ENCODE measurements around the gene RND3.

The RND3 gene

DNA sequence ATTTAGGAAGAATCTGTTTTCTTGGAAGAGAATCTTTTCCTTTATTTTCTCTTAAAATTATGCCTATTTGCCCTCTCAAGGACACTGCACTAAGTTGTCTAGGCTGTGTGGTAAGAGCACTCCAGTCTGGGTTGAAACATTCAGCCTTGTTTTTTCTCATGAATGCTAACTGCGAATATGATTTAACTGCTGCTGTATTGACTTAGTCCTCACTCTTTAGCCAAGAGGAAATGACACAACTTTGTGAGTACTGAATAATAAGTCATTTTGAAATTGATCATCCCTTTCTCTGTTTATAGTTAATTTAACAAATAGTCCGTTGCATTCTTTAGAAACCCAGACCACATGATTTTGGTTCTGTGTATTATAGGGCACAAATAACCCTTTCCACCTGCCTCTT lies 4.5 kb upstream of the RND3 start:
- no peak for DNase-seq

DNA sequence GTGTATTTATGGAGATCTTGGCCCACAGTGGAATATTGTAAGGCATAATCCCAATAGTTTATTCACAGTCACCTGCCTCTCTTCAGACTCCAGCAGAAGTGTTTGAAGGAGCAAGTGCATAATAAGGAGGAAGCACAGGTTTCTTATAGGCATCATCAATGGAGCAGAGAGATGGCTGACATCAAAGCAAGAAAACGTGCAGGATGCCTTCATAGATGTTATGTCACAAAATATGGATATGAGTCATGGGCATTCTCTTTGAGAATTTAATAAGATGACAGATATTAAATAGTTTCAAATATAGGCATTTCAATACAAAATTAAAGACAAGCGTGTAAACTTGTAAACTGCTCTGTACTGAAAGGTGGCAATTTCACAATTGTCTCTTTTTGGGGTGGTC lies 4.0 kb upstream of the RND3 start:
- DNase-seq, result no peak

DNA sequence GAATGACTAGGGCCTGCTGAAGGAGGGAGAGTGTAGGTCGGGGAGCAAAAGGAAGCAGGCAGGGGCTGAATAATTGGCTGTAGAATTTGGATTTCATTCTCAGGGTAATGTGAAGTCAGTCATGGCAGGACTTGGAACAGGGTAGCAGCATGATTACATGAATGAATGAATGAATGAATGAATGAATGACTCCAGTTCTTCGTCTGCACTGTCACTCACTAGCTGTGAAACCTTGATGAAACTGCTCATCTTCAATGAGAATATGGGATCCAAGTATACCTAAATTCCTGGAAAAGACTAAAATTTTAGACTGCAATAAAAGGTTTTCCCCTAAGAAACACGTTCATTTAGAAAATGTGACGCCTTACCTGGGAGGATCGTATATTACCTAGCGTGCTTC lies 3.0 kb upstream of the RND3 start:
- DNase-seq, result no peak

DNA sequence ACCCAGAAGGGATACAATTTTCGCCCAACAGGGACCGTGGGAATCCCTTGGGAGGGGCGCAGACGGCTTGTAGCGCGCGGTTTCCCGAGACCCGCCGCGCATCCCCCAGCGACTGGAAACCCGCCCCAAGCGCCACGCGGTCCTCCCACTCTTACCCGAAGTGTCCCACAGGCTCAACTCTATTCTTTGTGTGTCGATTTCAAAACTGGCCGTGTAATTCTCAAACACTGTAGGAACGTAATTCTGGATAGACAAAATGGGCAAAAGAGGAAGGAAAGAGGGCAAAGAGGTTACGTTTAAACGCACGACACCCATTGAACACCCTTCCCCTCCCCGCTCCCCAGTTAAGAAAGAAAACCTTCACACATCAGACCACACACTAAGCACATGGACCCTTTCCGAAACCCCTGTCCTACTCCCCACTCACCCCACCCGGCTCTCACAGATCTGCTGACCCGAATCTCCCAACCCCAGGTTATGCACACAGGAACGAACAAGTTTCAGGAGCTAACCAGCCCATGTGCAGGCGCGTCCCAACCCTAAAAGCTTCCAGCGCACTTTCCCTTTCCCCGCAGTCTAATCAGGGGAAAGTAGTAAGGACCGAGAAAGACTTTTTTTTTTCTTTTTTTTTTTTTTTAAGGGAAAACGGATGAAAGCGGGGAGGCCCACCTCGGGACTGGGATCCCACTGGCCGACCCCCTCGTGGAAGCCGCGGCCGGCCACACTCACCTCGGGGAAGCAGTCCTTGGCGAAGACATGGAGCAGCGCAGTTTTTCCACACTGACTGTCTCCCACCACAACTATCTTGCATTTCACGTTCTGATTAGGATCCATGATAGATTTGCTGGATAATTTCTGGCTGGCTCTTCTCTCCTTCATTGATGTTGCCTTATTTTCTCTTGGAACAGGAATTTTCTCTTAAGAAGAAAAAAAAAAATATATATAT lies 655 bp downstream of the RND3 start:
- DNase-seq, result no peak

DNA sequence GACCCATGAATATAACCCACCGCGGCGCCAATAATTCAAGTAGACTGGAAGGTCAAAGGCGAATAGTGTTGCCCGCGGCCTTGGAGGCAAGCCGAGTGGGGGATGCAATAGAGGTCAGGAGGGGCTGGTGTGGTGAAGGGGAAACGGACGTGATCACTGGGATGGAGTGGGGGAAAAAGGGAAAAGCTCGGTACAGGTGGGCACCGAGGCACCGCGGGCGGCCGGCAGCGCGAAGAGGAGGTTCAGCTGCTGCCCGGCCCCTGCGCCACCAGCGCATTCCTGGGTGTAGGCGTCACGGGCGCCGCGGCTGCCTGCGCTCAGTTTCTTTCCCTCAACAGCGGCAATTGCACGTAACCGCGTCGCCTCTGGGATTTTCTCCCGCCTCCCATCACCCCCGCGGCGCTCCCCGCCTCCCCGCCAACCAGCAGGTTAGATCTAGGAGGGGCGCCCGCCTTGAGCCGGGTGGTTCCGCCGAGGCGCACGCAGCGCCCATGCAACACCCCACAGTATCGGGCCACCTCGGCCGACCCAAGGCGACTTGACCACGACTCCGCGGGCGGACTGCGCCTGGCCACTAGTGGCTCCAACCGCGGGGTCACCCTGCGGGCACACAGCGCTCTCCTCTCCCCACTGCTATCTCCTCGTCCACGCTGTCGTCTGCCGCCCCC lies 1.5 kb downstream of the RND3 start:
- no peak for DNase-seq

DNA sequence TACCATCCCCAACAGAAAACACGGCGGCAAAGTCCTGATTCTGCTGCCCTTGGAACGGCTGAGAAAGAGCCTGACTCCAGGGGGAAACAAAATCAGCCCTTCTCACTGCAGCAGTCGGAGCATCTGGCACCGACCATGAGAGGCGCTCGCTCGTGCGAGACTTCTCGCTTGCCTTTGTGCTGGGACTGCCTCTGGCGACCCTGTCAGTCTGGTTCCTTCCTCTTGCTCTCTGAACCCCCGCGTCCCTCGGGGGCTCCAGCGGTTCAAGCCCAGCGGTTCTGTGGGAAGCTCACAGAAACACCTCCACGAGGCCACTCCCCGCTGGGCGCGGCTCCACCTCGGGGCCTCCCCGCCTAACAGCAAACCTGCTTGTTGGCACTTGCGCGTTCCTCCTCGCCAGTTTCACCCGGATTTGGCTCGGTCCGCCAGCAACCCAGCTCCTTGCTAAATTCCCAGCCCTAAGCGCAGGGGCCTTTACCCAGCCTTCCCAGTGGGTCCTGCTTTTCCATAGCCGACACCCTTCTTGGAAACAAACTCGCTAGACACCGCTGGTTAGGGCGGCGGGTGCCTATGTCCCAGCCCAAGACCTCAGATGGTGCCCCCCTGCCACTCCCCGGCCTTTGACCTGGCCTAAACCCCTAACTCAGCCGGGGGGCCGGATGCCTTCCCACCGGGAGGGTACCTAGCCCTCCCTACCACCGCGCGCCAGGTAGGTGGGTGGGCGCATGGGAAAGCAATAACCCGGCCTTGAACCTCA lies 2.2 kb downstream of the RND3 start:
- DNase-seq, result no peak

DNA sequence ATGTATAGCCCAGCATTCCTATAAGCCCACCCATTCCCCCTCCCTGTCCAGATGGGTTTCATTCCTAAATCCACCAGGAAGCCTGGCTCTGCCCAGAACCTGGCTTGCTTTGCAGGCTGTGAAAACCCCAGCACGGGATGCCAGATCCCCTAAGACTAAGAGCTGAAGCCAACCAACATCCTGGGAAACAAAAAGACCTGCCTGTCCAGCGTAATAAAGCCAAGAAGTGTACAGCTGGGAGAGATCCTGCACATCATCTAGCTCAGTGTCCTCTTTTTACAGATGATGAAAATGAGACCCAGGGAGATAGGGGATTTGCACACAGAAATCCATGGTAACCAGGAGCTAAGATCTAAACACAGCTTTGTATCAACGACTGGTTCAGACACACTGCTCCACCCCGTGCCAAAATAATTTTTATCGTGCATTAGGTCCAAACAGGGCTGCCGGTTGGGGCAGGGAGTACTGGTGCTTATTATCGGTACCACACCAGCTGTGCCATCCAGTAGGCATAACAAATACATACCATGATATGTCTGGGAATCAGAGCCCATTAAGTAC lies 2.9 kb downstream of the RND3 start:
- DNase-seq, result no peak

DNA sequence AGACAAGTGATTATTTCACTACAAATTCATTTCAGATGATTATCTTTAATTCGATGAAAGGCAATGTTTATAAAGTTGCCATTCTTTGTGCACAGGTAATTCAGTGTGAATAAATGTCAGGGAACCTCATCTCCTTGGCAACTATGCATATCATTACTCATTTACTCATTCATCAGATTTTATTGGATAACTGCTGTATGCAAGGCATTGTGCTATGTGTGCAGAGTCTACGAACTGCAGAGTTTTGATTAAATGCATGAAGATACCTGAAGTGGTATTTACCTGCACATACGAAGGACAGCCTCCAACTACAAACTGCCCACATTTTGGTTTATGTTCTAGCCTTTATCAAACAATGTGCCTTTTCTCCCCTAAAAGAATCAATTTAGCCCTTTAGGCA lies 3.5 kb downstream of the RND3 start:
- no peak for DNase-seq

DNA sequence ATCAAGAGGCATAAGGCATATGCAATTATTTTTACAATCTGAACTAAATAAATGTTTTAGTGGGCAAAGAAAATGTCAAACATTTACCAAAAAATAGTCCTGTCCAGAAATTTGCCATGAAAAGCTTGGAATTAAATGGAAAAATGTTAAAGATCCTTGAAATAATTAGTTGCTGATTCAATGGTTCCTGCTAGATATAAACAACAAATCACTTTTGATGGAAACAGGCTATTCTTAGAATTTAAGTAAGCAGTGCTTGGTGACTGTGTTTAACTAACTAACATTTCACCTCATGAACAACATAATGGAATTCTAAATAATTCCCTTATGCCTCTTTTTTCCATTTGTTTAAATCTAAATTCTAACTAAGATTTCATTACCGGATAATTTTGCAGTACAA lies 3.9 kb downstream of the RND3 start:
- no peak for DNase-seq

DNA sequence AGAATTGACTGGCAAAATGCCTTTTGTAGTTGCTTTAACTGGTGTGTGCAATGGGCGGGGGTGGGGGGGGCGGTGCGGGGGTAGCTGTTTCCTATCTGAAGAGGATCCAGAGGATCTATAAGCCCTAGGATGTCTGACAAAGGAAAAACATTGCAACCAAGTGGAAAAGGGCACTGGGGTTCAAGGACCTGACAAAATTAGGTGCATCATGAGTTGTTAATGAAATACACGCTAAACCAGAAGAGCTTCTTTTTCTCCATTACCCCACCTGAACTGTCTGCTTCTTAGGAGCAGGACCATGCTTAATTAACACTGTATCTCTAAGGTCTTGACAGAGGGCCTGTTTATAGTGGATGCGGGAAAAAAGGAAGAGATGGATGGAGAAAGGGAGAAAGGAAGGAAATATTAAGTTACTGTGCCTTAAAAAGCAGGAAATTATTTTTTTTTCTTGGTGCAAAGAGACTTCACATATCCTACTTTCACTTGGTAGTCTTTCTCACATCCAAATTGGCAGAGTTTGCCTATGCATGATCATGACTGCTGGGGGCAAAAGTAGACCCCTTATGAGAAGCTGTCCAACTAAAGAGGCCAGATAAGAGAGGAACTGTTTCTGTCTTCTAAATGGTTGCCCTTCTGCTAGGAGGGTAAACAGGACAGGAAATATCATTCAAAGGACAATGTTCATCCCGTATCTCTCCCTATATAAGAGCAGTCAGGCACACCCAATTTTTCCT lies 4.6 kb downstream of the RND3 start:
- no peak for DNase-seq

DNA sequence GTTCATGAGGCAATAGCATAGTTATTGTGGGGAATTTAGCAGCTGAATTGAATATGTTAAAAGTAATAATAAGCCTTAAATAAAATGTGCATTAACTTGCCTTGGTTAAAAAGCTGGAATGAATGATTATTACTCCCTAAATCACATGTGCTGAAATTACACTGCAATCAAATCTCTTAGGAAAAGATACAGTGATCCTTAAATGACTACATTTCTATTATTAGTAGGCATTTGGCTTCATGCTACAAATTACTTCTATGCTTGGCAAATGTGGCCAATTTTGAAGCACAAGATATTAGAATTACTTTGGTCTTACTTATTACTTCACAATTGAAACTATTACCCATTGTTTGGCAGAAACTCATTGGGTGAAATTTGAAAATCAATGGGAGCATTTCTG lies 5.4 kb downstream of the RND3 start:
- DNase-seq, result no peak

DNA sequence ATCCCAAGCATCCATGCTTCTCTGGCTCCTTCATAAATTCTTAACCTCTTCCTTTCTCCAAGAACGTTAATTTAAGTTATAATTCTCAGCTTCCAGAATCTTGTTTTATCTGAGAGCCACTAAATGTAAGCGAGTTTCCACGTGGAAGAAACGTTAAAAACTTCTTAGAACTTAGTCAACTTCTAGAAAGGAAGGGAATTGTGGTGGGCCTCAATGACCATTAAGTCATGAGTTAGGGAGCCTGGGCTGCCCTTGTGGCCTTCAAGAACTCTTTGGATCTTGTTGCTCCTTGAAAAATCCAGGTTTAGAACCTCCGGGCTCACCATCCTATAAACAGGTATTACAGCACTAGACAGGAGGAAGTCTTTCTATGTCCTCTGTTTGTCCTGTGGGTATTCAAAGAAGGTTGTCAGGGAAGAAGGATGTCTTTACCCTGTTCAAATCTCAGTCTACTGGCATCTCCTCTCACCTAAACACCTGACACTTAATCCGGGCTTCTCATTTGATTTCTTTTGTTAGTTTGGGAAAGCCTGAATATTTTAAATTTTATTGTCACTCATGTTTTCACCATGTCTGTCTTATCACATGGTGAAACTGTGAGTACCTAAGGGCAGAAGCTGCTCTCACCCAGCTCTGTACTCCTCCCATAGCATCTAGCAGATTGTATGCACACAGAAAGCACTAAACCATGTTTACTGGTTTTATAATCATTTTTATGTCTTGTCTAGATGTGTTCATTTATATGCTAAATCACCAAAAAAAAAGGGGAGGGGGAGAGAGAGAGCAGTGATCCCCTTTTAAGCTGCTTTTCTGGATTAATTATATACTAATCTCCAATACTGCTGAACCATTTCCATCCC lies 6.3 kb downstream of the RND3 start:
- no peak for DNase-seq

DNA sequence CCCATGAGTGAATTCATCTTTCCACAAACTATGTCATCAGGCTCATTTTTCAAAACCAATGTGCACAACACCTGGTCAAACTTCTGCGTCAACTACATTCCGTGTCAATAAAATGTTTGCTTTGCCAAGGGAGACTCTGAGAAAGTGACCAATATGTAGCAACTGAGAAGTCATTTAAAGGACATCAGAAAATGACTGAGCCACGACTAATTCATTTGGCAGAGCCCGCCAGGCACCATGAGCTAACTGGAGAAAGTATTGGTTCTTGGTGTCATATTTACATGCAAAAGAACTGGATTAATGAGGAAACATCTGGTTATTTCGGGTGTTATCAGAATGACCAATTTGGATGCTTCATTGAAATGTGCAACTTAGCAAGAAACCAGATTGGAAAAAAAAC lies 7.2 kb downstream of the RND3 start:
- no peak for DNase-seq

DNA sequence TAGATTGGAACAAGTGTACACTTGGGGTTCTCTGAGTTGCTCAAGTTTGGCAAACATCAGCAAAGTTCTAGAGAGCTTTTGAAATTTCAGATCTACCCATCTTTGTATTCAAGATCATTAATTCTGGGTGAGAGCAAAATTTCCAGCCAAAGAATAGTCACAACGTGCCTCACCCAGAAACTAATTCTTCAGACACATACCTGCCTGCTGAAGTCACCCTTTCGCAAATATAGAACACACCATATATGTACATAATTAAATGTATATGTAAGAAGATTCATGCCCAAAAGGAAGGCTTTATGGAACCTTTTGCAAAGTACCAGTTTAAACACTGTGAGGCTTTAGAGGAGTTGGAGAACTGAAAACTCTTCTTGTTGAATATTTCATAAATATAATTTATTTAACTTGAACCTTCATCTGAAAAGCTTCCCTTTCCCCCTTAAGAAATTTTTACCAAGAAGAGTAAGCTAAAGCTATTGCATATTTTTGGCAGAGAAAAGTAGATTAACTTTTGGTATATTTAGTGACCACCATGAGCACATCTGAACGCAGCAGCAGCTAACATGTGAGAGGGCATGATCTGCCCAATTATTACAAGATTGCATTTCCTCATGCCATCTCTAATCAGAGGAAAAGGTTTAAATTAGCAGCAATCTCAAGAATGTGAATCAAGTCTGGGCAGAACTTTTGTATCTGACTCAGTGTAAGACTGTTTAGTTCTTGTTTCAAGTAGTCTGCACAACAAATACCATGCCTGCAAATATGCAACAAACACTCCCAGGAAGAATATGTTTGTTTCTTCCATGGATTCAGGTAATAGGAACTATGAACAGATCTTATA lies 8.2 kb downstream of the RND3 start:
- DNase-seq, result no peak

DNA sequence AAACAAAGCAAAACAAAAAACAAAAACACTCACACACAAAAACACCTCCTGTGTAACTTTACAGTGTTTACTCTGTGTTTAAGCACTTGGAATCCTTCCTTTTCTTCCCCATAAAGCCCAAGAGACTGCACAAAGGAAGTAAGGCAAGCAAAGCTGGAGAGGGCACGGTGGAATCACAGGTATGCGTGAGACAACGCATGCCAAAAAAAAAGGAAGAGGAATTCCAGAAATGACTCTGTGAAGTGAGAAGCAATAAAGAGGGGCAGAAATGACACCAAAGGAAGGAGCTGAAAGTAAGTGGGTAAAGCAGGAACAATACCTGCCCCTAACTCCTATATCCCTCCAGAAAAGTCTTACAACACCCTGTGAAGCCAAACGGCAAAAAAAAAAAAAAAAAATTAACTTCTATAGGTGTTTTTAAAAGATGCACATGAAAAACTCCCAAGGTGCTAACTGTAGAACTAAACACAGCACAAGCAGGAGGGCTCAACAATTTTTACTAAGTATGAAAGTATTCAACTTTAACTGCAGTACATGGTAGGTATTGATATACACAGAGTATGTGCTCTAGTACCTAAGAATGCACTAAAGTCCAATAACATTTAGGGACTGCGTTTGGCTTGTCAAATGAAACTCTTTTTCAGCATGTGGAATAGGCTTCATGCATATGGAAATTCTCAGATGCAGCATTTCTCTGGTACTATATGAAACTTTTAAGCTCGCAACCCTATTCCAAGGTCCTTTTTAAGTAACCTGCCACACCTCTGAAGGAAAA lies 9.1 kb downstream of the RND3 start:
- no peak for DNase-seq

DNA sequence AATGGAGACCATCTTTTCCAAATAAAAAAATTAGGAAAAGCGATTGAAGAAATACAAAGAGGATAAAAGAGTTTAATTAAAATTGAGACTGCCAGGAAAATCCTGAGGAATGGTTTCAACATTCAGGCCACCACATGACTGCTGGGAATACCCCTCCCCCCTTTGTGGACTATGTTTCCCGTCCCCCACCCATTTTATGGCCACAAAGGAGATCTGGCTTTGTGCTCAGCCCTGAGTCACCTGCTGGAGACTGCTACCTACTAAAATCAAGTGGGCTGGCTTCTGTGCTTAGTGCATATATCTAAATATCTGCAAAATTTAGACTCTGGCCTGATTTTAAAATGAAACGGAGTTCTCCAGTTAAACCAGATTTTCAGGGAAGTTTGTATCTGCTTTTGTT lies 10.1 kb downstream of the RND3 start:
- no peak for DNase-seq

DNA sequence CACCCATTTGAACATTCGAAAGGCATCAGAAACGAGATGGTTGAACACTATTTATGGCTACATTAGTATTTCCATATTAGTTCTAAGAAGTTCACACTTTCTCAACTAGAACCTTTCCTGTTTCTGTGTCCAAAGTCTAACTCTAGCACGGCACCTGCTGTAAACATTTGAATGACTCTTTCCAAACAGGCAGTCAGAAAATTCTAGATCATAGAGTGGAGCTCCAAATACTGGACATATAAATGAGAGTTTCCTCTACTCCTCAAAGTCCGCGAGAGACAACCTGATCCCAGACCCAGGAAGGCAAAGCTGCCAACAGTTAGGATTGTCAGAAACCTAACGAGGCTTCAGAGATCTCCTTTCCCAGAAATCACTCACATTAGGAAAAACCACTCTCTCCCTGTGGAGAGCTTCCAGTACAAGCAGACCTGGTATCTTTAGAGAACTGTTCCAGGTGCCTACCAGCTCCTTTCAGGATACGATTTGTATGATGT lies 10.6 kb downstream of the RND3 start:
- no peak for DNase-seq

DNA sequence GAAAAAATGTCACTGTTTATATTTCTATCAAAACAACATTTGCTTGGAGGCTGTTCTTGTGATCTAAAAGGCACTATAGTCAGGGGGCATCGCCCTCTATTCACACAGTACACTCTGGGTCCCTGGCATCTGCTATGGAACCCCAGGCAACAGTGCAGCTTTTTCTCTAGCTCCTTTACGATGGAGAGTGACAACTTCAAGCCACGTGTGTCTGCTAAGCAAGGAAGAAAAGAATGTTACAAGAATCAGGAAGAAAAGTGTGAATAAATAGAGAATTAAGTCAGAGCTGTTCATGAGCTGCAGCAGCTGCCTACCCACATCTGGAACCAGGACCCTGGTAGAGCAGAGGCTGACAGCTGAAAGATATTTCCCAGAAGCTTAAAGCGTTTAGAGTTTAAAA lies 11.2 kb downstream of the RND3 start:
- DNase-seq, result no peak

DNA sequence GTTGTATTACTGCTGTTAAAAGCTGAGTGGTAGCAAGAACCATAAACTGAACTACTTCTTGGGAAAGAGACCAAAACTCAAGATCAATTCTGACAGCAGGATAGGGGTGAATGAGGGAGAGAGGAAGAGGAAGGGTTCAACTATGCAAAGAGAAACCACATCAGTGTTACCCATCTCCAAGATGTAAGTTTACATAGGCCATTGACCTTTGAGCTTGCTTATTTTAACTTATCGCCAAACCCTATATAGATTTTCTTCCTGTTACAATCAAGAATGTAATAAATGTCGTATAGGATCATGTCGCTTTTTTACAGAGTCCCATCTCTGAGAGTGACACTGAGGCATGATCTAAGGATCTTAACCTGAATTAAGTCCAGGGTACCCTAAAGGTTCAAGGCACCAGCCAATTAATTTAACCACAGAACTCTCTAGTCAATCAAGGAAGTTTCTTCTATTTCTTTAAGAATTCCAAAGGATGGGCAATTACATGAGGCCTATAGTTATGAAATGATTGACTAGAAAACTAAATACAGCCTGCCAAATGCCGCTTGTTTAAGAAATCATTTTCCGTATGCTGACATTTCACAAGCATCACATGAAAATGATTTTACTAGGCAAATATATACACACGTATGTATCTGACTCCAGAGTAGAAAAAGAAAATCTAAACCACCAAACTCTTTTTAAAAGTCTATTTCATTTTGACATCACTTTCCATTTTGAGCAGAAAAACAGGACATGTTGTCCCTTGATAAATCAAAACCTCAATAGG lies 11.8 kb downstream of the RND3 start:
- DNase-seq, result no peak

All from NK-92 treated with Interleukin-12 subunit alpha and Interleukin-12 subunit beta, amount 100 ng/mL, for 24 hours (cell line).